Subcutaneous adipose tissue (tissue), 4 donors: ENCODE measurements around the gene MRPL52. TPM values are rescaled to one million over a fixed set of nuclear protein-coding genes. Genes with fewer than 3 reads are reported as not detected.

Experiments
- total RNA-seq, 4 donors: library from RNA; depleted of rRNA; stranded (reverse); fragments of >200 nt; gene quantifications; one replicate each; pipeline ENCODE4 v1.1.0, GENCODE V29; 2016
- TF ChIP-seq, protein P1 (sequence below): fragments of 450-650 bp; IDR thresholded peaks from one replicate; pipeline ENCODE4 v1.5.1; 2016; ENCODE audit warnings: low read depth, mild to moderate bottlenecking, control low read depth, antibody characterized with exemption, moderate library complexity

Gene MRPL52
- total RNA-seq, 4 donors from 2014 or later: 13.9 to 55.6 (median 31.2) TPM

DNA sequence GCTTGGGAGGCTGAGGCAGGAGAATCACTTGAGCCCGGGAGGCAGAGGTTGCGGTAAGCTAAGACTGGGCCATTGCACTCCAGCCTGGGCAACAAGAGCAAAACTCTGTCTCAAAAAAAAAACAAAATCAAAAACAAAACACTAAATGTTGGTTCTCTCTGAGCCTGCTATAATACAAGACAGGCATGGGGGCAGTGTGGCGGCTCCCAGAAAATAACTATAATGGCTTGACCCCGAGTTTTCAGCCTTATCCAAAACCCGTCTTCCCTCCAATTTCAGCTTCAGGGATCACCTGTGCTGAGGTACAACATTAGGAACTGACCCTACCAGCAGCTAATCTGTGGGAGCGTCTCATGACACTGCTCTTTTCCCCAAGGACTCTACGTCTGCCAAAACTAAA lies 15.3 kb upstream of the MRPL52 start:
- TF ChIP-seq, protein P1, sequence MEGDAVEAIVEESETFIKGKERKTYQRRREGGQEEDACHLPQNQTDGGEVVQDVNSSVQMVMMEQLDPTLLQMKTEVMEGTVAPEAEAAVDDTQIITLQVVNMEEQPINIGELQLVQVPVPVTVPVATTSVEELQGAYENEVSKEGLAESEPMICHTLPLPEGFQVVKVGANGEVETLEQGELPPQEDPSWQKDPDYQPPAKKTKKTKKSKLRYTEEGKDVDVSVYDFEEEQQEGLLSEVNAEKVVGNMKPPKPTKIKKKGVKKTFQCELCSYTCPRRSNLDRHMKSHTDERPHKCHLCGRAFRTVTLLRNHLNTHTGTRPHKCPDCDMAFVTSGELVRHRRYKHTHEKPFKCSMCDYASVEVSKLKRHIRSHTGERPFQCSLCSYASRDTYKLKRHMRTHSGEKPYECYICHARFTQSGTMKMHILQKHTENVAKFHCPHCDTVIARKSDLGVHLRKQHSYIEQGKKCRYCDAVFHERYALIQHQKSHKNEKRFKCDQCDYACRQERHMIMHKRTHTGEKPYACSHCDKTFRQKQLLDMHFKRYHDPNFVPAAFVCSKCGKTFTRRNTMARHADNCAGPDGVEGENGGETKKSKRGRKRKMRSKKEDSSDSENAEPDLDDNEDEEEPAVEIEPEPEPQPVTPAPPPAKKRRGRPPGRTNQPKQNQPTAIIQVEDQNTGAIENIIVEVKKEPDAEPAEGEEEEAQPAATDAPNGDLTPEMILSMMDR: no peak

DNA sequence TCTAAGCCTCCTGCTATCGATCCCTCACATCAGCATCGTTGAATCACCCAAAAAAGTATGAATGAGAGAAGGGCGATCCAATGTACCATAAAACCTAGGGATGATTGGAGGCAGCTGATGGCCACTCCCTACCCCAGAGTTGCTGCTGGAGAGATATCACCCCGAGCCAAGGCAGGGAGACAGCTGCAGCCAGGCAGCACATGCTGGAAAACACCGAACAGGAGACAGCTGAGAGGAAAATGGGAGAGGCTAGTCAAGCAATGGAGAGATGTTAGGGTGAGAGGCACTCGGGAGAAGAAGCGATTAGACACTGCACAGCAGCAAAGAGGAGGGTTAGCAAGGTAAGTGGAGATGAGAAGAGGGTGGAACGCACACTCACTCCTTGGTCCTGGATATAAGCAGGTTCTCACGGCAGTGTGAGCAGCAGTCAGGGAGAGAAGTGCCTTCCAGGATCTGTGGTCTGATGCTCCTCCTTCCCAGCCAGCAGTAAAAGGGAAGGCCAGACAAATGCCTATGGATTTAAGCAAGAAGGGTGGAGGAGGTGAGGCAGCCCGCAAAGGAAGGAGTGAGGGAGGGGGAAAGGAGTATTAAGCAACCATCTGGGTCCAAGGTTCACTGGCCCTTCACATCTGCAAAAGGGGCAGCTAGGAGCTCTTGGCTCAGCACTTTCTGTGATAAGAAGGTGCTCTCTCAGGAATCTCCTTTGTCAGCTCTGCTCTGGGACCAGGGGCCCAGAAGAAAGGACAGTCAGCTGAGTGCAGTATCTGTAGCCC lies 14.6 kb upstream of the MRPL52 start, which contains the start of gene SLC7A7:
Gene SLC7A7, minus strand, starts transcription at position 495 of the 773 bp plus-strand sequence. CDS start 2,037 bp downstream, outside the sequence.
- TF ChIP-seq, protein P1: no peak

DNA sequence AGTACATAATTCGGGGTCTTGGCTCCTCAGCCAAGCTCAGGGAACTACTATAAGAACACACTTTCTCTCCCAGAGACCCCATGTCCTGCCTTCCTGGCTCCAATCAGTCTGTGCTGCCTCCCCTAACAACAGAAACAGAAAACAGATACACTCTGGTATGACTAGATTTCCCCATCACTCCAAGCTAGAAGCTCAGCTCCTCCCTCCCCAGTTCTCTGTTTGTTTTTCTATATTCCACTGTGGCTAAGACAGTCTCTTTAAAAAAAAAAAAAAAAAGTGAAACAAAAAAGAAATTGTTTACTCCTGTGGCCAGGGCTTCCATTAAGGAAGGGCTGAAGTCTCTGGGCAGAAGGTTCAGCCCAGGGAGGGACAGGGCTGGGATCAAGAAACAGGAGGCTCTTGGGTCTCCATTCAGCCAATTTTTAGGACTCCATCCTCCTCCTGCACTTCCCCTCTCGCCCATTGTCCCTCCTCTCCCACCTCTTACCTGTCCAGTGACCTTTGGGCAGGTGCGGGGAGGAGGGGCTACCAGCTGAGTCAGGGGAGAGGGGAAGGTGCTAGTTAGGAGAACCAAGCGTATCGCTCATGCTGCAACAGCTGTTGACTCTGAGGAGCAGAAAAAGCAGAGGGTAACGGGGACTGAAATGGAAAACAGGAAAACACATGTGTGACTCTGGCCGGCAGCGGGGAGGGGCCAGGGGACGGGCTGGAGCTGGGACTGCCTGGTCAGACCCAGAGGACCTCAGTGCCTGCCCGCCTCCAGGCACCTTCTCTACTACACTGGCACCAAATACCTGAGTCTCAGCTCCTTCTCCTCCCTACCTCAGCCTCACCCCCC lies 10.3 kb upstream of the MRPL52 start:
- TF ChIP-seq, protein P1: no peak

DNA sequence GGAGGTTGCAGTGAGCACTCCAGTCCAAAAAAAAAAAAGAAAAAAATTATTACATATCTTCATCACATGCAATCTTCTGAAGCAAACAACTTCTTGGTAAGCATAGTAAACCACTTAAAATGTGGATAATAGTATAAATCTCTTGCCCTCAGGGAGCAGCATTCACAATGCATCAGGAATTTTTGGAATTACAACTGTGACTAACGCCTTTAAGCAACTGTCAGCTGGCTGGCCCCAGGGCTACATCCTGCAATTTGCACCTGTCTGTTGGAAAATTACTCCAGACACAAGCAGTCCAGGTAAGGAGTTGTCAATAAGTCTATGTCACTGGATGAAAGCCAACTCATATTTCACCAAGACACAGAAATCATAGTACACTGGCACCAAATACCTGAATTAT lies 9.0 kb upstream of the MRPL52 start:
- TF ChIP-seq, protein P1: no peak

DNA sequence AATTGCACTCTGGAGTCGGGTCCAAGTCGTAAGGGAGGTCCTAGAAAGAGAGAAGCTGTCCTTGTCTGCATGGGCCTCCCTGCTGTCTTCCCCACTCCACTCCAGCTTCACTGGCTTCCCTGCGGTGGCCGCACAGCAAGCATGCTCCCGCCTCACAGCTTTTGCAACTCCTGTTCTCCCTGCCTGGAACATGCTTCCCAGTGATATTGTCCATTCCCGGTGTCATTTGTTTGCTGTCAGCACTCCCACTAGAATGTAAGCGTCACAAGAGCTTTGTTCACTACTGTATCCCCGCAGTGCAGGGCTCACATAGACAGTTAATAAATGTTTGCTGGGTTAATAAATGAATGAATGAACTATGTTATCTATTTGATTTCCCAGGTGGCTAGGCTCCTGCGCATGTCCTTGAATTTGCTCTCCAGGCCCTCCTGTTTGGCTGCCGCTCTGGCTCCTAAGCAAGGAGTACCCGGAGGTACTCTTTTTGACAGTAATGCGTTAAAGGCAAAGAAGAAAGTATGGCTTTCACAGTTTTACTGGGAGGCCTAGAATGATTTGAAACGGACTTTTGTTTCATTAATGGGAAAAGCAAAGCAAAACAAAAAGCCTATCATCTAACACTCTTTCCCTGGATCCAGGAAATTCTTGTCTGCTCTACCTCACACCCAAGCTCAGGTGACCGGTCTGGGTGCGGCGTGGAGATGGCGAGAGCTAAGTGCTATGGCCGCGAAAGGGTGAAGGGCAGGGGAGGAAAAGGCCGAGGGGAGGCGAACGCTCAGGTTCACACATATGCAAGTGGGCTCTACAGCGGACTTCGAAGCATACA lies 8.3 kb upstream of the MRPL52 start:
- TF ChIP-seq, protein P1: no peak

DNA sequence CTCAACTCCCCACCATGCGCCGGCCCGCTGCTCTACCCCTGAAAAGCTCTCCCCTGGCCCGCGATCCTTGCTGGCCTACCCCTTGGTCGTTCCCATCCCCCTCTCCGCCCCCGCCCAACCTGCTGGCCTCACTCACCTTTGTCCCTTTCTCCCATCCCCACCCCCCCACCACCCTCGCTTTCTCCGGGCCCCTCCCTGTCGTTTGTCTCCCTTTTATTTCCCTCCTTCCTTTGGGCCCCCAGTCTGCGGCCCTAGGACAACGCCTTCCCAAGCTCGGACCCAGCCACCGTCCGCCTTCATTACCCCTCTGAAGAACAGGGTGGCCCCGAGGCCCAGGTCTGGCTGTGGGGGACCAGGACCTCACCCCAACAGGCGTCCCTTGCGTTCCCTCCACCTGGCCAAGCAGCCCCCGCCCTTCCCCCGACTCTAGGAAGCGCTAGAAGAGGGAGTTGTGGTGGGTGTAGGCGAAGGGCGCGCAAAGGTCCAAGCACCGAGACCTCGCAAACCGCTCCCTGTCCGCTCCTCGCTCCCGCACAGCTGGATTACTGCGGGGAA lies 7.6 kb upstream of the MRPL52 start:
- TF ChIP-seq, protein P1: no peak
